HG03439 (cell line): ENCODE results near the gene KIAA1958.

Experiments used
- ATAC-seq: cut with Tn5 transposase; IDR thresholded peaks from one replicate; pipeline ENCODE4 v1.9.1; 2021; ENCODE audit warnings: mild to moderate bottlenecking, moderate library complexity; ENCODE audit not compliant: unreplicated experiment

The KIAA1958 gene

GRCh38 chr9:112486221-112487007 is at the start of gene KIAA1958:
Gene KIAA1958, plus strand, starts transcription at chr9:112486827. Its CDS starts 87,254 bp downstream, at chr9:112574081.
- ATAC-seq: peak; percentile 91

- no peak for ATAC-seq
Observed at GRCh38 chr9:112437406-112437805, 49.2 kb upstream of the KIAA1958 start.

GRCh38 chr9:112439171-112439570 is 47.5 kb upstream of the KIAA1958 start:
- ATAC-seq: no peak

- no peak for ATAC-seq
Observed at GRCh38 chr9:112439825-112440224, 46.8 kb upstream of the KIAA1958 start.

GRCh38 chr9:112443200-112443599 is 43.4 kb upstream of the KIAA1958 start:
- ATAC-seq: no peak

- ATAC-seq: no peak
Observed at GRCh38 chr9:112443636-112444035, 43.0 kb upstream of the KIAA1958 start.

- no peak for ATAC-seq
Observed at GRCh38 chr9:112445196-112445595, 41.4 kb upstream of the KIAA1958 start.

- ATAC-seq: no peak
Observed at GRCh38 chr9:112446080-112446479, 40.5 kb upstream of the KIAA1958 start.

GRCh38 chr9:112446526-112446925 is 40.1 kb upstream of the KIAA1958 start:
- ATAC-seq: no peak

GRCh38 chr9:112447283-112447761 is 39.3 kb upstream of the KIAA1958 start:
- ATAC-seq: no peak

- ATAC-seq: no peak
Observed at GRCh38 chr9:112462855-112463254, 23.8 kb upstream of the KIAA1958 start.

- no peak for ATAC-seq
Observed at GRCh38 chr9:112465352-112465751, 21.3 kb upstream of the KIAA1958 start.

GRCh38 chr9:112472996-112473395 is 13.6 kb upstream of the KIAA1958 start:
- ATAC-seq: no peak

- ATAC-seq: no peak
Observed at GRCh38 chr9:112473986-112474385, 12.6 kb upstream of the KIAA1958 start.

GRCh38 chr9:112475318-112475717 is 11.3 kb upstream of the KIAA1958 start:
- ATAC-seq: no peak

- ATAC-seq: no peak
Observed at GRCh38 chr9:112477330-112477729, 9.3 kb upstream of the KIAA1958 start.

- ATAC-seq: no peak
Observed at GRCh38 chr9:112479221-112479620, 7.4 kb upstream of the KIAA1958 start.

- no peak for ATAC-seq
Observed at GRCh38 chr9:112484607-112485006, 2.0 kb upstream of the KIAA1958 start.

- no peak for ATAC-seq
Observed at GRCh38 chr9:112485574-112485973, 1.1 kb upstream of the KIAA1958 start.

- ATAC-seq: peak; percentile 44
Observed at GRCh38 chr9:112487008-112487798, 576 bp downstream of the KIAA1958 start.

GRCh38 chr9:112487799-112488340 is 1.2 kb downstream of the KIAA1958 start:
- ATAC-seq: no peak
